Posterior vena cava (tissue), 2 donors: ENCODE results near the gene WIPI1. TPM values are rescaled to one million over a fixed set of nuclear protein-coding genes. Genes with fewer than 3 reads are reported as not detected.
A peak's percentile ranks its signal among the peaks of the same experiment; 100 is the strongest.

Experiments used
- DNase-seq: peaks from one replicate; pipeline ENCODE4 v3.0.0-alpha.2; 2020; ENCODE audit warnings: low spot score
- intact Hi-C, 2 donors: fragments of 100-400 bp; cut with DNase I; formaldehyde crosslinking; loops; one replicate each; pipeline versions ENCODE4 v1.14.1 to v1.14.2; 2022 to 2023
- total RNA-seq, 2 donors: library from RNA; stranded (reverse); fragmentation: NEBNext Ultra II Directional; extraction: Animal tissue kit (Norgen Biotek cat#: 25700); gene quantifications; one replicate each; pipeline ENCODE4 v1.2.1, GENCODE V29; 2021
- donor health status: DM: yes; HTN: yes; CAD: no.
- donor health status: DM: yes; HTN: yes; CAD: no.

The WIPI1 gene
- total RNA-seq, 2 donors from 2014 or later: 50.3 to 54.1 TPM

- no peak for DNase-seq
- intact Hi-C loops: loop anchor here in 1 of 2 donors (10.0 kb wide), 1 partner anchor 288 kb away; no protein-coding TSS in a partner anchor
Measured at GRCh38 chr17:68462381-68463210, 5.3 kb upstream of the WIPI1 start.

DNA sequence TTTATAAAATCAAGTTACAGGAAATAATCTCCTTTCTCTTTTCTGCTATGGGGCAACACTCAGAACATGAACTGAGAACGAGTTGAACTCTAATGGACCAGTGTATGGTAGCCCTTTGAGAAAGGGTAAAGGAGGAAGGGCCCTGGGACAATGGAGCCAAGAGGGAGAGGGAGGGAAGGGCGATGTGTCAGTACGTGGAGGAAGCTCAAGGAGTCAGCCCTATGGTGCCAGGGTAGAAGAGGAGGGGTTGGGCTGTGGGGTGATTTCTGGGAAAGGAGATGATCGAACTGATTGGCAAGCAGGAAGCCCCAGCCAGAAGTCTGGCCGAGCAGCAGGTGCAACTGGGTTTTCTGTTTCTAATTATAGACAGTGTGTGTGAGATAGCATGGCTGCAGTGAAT is 4.3 kb upstream of the WIPI1 start:
- no peak for DNase-seq
- intact Hi-C loops: loop anchor here in 1 of 2 donors (10.0 kb wide), 1 partner anchor 287 kb away; no protein-coding TSS in a partner anchor

DNA sequence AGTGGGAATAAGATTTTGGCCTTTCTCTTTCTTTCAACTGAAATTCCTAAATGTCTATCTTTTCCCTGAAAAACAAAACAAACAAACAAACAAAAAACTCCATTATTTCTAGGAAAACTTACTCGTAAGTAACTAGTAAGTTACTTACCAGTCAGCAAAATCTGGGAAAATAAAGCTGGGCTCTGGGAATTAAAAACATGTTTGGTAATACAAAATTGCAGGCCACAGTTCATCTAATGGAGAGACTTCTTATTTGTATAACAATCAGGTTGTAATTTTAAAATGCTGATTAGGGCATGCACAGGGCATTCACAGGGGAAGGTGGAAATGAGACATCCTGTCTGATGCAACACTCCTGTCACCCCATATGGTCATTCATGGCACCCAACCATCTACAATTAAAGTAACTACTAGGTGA is 3.8 kb upstream of the WIPI1 start:
- intact Hi-C loops: loop anchor here in 1 of 2 donors (10.0 kb wide), 1 partner anchor 286 kb away; no protein-coding TSS in a partner anchor
- no peak for DNase-seq

DNA sequence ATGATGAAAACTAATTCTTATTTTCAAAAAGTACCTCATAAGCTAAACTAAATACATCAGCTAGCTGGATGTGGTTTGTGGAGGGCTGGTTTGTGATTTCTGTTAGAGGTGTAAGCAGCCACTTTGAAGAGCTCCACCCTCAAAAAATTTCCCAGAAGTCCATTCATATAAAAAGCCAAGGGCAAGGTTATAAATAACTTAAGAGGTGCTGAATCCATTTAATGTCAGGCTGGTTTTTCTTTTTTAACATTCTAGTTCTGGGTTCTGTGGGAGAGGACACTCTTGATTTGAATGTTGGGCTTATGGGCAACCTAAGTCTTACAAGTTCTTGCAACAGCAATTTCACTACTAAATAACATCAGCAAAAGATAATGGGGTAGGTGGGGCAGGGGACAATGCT is 3.4 kb upstream of the WIPI1 start:
- DNase-seq: no peak
- intact Hi-C loops: loop anchor here in 1 of 2 donors (10.0 kb wide), 1 partner anchor 286 kb away; no protein-coding TSS in a partner anchor

GRCh38 chr17:68460146-68460545 is 2.9 kb upstream of the WIPI1 start:
- no peak for DNase-seq
- intact Hi-C loops: loop anchor here in 1 of 2 donors (10.0 kb wide), 1 partner anchor 285 kb away; no protein-coding TSS in a partner anchor

GRCh38 chr17:68459037-68459639 is 1.8 kb upstream of the WIPI1 start:
- no peak for DNase-seq
- intact Hi-C loops: no loop called here

- DNase-seq: no peak
- intact Hi-C loops: no loop called here
Measured at GRCh38 chr17:68458260-68459036, 1.2 kb upstream of the WIPI1 start.

DNA sequence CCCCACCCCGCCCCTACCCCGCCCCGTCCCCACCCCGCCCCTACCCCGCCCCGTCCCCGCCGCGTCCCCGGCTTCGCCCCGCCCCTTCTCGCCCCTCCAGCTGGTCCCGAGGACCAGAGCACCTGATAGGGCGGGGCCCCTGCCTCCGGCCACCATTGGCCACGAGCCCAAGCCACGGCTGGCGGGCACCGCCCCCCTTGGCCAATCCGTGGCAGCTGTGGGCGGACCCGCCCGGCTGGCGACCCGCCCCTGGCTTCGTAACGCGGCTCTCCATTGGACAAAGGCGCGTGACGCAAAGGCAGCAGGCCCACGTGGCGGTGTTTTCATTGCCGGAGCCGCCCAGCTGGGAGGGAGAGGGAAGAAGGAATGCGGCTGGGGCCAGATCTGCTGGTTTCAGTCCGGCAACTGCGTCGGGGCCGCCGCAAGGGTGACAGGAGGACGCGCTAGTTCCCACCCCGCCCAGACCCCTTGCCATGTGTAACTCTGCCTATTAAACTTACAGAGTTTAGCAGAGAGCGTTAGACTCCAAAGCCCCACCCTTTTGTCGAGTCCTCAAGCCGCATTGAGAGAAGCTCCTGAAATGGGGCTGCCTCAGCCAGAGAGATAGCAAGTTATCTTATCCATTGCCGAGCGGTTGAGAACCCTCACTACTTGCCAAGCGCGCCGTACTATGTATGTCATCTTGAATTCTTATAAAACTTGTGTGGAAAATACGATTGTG is 403 bp upstream of the WIPI1 start:
- intact Hi-C loops: no loop called here
- DNase-seq: peak; percentile 100

GRCh38 chr17:68456339-68457167 is 743 bp downstream of the WIPI1 start:
- peak; percentile 95 for DNase-seq
- intact Hi-C loops: no loop called here

- DNase-seq: no peak
- intact Hi-C loops: no loop called here
Measured at GRCh38 chr17:68455901-68456338, 1.4 kb downstream of the WIPI1 start.

DNA sequence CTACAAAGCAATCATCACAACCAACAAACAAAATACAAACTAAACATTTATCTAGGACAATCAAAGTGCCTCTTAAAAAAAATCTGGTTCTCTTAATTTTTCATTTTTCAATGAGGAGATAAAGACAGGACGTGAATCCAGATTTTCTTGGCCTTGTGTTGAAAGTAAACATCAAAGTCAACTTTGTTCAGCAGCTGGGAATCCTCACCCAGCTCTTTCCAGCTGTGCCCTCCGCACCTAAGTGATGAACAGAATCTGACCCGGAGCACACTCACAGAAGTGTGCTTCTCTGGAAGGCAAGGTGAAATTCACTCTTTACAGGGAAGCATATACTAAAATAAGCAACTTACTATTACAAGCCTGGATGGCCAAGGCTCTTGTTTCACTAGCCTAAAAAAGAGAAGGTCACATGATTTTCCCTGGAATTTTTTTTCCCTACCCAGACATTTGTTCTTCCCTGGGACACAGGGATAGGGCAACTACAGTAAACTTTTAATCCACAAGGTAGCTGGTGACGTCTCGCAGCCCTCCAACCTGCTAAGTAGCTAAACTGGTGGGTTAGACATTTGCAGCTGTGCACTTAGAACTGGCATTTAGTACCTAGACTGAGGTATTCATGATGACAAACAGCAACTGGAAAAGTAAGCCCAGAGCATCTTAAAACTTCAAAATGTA is 3.2 kb downstream of the WIPI1 start:
- no peak for DNase-seq
- intact Hi-C loops: no loop called here

- no peak for DNase-seq
- intact Hi-C loops: no loop called here
Measured at GRCh38 chr17:68452724-68453290, 4.5 kb downstream of the WIPI1 start.

DNA sequence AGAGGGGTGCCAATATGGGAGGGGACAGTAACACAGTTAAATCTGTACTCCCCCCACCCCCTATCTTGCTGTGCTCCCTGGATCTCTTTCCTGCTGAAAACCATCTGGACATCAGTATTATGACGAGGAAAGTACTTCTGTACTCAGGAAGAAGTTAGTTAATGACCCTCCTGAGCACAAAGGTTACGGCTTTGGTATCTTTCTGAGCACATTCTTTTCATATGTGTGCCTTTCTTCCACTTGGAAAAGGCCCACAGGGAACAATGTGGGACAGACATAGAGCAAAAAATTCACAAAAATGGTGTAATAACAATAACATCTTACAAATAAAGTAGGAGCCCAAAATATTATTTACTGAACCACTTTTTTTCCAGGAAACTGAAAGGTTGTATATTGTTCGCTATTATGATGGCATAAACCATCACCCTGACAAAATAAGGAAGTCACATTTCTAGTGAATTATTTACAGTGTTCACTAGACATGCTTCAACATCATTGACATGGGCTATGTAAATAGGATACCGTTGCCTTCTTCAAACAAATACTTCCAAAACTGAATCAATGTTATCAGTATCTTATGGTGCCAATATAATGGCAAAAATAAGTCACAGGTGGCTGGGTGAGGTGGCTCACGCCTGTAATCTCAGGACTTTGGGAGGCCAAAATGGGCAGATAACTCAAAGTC is 5.5 kb downstream of the WIPI1 start:
- no peak for DNase-seq
- intact Hi-C loops: no loop called here

GRCh38 chr17:68450801-68451200 is 6.5 kb downstream of the WIPI1 start:
- intact Hi-C loops: no loop called here
- DNase-seq: no peak

GRCh38 chr17:68450391-68450790 is 6.9 kb downstream of the WIPI1 start:
- no peak for DNase-seq
- intact Hi-C loops: no loop called here

- no peak for DNase-seq
- intact Hi-C loops: no loop called here
Measured at GRCh38 chr17:68449021-68449739, 8.1 kb downstream of the WIPI1 start.
